DMS79 treated with DMSO at 0.1 percent for 48 hours (cell line): Measurements from ENCODE around the gene GRIPAP1.
A peak's percentile ranks its signal among the peaks of the same experiment; 100 is the strongest.

ENCODE experiments used
- DNase-seq: peaks from one replicate; lab custom pipeline; 2025; lab: John Stamatoyannopoulos, UW

GRIPAP1 gene, protein sequence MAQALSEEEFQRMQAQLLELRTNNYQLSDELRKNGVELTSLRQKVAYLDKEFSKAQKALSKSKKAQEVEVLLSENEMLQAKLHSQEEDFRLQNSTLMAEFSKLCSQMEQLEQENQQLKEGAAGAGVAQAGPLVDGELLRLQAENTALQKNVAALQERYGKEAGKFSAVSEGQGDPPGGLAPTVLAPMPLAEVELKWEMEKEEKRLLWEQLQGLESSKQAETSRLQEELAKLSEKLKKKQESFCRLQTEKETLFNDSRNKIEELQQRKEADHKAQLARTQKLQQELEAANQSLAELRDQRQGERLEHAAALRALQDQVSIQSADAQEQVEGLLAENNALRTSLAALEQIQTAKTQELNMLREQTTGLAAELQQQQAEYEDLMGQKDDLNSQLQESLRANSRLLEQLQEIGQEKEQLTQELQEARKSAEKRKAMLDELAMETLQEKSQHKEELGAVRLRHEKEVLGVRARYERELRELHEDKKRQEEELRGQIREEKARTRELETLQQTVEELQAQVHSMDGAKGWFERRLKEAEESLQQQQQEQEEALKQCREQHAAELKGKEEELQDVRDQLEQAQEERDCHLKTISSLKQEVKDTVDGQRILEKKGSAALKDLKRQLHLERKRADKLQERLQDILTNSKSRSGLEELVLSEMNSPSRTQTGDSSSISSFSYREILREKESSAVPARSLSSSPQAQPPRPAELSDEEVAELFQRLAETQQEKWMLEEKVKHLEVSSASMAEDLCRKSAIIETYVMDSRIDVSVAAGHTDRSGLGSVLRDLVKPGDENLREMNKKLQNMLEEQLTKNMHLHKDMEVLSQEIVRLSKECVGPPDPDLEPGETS

DNA sequence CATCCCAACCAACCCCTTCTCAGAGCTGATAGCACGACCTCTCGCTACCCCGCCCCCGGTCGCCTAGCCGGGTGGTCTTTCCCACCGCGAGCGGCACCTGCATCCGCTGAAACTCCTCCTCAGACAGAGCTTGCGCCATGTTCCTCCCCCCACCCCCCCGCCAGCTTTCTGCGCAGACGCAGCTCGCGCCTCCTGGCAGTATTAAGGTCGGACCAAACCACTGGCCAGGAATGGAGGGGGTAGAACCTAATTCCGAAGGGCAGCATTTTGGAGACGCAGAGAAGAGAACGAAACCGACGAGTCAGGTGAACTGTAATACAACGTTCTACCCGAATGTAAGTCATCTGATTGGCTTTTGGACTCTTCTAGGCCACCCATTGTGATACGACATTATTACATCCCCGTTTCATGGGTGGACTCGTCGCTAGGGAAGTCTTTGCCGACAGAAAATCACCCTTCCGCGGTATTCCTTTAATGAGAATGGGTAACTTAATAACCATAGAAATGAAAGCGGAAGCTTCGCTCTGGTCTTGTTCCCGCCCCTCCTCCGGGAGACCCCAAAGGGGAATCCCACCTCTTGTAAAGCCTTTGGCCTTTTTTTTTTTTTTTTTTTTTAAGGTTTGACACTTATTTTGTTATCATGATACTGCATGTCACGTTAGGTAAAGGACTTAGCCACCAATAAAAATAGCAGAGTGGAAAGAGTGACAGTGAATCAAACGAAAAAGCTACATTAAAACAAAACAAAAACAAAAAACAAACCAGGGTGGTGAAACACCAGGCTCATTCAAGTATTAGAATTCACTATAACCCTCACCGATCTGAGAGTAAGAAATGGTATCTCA lies at the start of gene GRIPAP1:
Gene GRIPAP1, minus strand, starts transcription at position 174 of the 845 bp plus-strand sequence. Its CDS starts 35 bp downstream, at position 139.
- DNase-seq, result peak; percentile 75

DNA sequence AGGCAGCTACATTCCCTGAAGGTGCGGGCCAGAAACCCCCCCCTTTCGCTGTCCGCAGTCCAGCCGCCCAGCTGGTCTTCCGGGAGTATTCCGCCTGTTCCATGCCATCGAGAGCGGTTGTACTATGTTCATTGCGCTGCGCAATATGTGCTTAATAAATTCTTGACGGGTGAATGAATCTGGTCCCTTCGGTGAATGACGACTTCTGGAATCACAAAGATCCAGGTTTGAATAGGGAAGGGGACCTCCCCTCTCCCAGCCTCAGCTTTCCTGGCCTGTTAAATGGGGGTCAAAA lies 41.9 kb upstream of the GRIPAP1 start:
- no peak for DNase-seq

DNA sequence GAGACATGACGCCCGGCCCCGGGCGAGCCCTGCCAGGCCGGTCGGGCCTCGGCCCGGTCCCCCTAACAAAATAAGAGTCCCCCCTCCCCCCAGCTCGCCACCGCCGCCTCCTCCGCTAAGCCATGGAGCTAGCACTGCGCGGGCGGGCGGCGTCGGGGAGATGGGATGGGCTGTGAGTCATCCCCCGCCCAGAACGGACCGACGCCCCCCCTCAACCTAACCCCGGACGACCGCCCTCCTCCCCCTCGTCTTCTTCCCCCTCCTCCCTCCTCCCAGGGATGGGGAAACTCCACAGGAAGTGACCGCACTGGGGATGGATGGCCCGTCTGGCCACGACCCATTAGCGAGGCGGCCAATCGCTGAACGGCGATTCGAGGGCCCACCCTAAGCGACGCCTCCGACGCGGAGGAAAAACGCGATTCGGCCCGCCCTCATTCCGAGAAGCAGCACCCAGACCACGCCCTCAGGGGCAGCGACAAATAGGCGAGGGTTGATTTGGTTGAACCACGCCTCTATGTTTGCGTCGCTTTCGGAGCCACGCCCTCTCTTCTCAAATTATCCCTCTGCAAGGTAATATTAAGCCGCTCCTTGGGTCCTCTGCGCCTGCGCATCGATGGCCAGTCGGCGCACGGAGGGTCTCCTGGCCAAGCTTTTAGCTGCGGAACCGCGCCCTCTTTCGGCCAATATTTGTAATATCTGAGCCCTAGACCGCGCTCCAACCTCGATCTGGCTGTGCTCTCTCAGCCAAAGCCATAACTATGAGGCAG lies 41.3 kb upstream of the GRIPAP1 start, which contains the start of gene TFE3:
Gene TFE3, minus strand, starts transcription at position 138 of the 767 bp plus-strand sequence. Its CDS starts 131 bp downstream, at position 7.
- peak; percentile 89 for DNase-seq

DNA sequence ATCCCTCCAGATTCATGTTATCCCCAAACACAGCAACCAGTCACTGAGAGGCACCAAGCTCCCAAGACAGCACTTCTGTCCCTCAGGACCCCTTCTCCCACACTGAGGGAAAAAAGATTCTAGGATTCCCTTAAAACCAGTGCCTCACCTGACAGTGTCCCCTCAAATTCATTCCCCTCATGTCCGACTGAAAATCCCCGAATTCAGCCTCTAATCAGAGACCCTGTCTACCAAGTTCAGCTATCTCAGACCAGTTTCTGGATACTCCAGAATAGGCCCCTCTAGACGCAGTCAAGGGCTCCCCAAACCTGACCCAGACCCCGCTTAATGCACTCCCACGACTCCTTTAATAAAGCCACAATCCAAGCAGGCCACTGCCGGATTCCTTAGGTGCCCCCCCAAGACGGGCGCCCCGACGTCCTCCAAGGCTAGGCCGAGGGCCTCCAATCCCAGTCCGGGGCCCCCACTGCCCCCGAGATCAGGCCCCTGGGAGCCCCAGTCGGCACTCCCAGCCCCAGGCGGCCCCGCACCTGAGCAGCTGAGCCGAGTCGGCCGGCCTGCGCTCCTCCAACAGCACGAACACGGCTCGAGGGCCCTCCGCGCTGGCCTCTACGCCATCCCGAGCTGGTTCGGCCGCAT lies 40.6 kb upstream of the GRIPAP1 start:
- DNase-seq, result no peak

DNA sequence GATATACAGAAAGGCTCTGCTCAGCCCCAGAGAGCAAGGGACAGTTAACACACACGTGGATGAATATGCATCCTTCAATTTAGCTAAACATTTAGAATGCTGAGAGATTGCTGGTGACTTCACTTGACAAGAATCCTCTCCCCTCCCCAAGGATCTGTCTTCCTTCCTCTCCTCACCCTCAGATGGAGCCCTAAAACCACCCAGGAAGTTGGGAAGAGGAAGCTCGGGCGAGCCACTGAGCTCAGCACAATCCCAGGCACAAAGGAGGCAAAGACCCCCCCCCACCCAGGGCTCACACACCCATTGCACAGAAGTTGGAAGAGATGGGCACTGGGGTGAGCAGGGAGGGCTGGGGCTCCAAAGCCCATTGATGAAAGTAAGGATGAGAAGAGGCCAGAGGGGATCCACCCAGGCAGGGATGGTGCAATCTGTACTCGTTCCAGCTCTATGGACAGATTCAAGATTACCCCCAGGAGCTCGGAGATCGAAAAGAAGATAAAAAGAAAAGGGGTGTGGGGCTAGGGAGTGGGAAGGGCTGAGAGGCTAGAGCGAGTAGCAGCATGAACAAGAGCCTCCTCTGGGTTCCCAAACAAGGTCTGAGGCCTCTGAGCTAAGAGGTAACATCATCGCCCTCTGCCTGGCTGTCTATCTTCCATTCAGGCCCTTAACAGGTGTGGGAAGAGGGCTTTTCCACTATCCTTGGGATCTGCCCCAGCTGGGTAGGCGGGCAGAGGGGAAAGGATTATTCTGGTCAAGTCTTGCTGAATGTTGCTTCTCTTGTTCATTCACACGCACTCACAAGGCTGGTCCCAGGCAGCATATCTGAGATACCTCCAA lies 39.9 kb upstream of the GRIPAP1 start:
- no peak for DNase-seq

DNA sequence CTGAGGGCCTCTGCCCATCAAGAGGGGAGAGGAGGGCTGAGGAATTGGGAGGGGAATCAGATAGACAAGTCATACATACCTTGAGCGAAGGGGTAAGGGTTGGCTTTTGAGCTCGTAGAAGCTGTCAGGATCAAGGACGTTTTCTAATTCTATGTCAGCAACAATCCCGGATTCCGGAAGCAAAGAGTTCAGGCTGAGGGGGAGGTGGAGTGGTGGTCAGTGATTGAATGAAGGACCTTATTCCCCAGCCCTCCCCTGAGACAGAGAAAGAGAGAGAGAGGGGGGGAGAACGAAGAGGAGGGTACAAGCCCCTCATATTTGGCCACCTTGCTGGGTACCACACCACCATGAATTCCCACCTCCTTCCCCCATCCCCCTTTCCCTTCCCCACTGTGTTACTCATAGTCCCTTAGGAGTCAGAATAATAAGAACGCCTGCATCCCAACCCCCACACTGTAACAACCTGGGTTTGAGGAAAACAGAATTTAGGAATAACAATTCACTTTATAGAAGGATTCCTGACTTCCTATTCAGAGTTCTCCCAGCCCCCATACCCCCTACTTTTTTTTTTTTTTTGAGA lies 38.4 kb upstream of the GRIPAP1 start:
- DNase-seq, result no peak

DNA sequence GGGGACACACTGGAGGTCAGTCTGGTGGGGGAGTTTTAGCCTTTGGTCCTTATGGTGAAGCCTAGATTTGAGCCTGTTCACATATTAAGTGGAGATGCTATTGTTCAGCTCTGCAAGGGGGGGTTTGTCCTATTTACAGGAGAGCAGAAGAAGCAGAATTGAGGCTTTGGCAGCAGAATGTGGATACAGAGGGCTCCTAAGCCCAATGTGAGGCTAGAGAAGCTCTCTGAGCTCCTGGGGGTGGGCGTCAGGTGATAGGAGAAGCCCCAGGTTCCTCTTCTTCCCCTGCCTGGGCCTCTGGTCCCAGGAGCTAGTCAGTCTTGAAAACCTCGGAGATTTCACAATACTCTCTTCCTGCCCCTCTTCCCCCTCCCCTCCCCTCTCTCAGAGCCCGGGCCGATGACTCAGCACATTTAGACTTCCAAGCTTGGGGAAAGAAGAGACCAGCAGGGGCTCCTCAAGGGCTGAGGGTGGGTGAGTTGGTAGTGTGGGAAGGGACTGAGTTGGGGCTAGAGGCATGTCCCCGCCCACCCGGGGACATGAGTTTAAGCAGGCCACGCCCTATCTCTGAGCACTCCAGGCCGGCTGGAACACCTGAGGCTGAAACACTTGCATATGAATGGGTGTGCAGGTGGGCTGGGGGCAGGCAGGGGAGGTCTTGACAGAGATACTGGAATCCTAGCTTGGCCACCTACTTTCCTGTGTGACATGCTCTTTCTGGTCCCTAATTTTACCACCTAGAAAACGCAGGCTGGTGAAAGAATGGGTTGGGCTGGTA lies 37.7 kb upstream of the GRIPAP1 start:
- peak; percentile 64 for DNase-seq

DNA sequence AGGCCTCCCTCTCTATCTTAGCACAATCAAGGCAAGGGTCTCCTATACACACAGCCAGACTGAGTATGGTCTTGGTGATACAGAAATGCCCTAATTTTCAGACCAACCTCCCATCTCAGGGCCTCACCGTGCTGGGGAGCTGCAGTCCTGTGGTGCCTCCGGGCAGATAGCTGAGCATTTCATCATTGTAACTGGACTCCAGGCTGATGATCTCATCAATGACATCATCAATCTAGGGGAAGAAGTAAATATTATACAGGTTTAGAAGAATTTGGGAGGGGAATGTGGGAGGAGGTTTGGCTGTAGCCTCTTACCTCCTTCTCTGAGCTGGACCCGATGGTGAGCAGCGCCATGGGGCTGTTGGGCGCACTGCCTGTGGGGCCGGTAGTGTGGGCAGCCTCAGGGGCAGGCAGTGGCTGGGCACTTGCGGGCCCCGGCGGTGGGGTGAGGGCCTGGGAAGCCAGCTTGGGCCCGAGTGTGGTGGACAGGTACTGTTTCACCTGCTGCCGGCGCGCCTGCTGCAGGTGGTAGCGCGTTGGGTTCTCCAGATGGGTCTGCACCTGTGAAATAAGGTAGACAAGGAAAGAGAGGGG lies 35.9 kb upstream of the GRIPAP1 start:
- no peak for DNase-seq

DNA sequence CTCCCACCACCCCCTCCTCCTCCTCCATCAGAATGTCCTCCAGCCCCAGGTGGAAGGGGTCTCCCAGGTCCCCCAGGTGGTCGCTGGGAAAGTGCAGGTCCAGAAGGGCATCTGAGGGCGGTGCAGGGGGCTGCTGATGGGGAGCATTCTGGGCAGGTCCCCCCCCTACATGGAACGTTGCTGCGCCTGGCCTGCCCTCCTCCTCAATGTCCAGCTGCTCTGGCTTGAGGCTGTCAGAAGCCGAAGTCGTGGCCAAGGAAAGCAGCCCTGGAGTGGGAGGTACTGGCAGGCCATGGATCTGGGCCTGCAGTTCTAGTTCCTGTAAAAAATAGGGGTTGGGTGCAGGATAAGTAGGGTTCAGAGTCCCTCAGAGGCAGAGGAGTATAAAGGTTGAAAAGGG lies 28.2 kb upstream of the GRIPAP1 start:
- no peak for DNase-seq

DNA sequence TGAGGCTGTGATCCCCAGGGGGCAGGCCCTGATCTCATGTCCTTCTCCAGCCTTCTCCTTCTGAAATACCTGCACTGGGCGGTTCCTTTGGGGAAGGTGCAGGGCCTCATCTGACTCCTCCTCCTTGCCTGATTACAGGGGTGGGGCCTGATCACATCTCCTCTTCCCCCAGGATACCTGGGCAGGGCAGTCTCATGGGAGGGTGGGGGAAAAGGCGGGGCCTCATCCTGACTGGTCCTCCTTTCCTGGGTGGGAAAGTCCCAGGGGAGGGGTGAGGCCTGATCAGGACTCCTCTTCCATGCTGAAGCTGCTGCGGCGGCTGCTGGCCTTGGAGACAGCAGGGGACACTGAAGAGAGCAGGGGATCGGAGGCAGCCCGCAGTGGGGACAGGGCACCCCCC lies 27.8 kb upstream of the GRIPAP1 start:
- DNase-seq, result no peak

DNA sequence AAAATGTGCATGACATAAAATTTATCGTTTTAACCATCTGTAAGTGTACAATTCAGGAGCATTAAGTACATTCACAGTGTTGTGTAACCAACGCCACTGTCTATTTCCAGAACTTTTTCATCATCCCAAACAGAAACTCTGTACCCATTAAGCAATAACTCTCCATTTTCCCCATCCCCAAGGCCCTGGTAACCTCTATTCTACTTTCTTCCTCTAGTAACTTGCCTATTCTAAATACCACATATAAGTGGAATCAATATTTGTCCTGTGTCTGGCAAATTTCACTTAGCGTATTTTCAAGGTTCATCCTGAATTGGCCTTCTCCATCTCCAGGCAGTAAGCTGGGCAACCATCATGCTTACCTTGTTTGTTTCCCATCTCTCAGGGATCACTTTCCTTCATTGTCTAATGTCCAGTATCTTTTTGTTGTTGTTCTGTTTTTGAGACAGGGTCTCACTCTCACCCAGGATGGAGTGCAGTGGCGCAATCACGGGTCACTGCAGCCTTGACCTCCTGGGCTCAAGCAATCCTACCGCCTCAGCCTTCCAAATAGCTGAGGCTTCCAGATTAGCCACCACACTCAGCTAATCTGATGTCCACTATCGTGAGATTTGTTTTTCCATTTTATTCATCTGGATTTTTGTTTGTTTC lies 17.7 kb upstream of the GRIPAP1 start:
- no peak for DNase-seq

DNA sequence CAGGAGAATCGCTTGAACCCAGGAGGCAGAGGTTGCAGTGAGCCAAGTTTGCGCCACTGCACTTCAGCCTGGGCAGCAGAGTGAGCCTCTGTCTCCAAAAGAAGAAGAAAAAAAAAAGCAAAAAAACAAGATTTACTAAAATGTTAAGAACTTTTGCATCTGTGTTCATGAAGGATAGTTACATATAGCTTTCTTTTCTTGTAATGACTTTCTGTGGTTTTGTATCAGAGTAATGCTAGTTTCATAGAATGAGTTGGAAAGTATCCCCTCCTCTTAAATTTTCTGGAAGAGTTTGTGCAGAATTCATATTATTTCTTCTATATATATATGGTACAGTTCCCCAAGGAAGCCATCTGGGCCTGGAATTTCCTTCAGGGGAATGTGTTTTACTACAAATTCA lies 17.0 kb upstream of the GRIPAP1 start:
- DNase-seq, result no peak

DNA sequence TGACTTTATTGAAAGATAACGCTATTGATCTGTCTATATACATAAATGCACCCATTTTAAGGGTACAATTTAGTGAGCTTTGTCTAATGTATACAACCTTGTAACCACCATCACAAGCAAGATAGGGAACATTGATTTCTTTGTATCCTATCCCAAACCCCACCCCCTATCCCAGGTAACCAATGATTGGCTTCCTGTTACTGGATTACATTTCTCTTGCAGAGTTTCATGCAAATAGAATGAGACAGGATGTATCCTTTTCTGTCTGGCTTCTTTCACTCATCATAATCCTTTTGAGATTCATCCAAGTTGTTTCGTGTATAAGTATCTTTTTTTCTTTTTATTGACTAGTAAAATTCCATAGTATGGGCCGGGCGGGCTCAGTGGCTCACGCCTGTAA lies 1.6 kb upstream of the GRIPAP1 start:
- no peak for DNase-seq

DNA sequence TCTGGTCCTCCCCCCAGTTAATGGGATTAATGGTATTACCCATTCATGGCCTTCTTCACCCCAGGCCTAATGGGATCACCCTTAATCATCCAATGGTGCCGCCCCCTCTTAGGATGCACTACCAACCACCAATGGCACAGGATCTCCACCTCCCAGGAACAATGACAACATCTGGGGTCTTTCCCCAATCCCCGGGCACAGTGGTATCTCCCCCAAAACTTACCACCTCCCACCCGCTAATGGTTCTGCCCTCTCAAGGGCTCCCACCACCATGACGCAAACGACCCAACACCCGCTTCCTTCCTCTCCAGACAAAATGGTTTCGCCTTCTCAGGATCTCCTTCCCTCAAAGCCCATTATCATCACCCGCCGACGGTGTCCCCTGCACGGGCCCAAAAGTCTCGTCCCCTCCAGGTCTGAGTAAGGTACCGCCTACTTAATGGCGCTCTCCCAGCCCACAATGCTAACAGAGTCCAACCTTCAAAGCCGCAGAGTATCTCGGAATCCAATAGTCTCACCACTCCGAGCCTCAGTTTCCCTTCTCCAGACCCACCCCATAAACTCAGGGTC lies 458 bp downstream of the GRIPAP1 start:
- DNase-seq, result peak; percentile 33

DNA sequence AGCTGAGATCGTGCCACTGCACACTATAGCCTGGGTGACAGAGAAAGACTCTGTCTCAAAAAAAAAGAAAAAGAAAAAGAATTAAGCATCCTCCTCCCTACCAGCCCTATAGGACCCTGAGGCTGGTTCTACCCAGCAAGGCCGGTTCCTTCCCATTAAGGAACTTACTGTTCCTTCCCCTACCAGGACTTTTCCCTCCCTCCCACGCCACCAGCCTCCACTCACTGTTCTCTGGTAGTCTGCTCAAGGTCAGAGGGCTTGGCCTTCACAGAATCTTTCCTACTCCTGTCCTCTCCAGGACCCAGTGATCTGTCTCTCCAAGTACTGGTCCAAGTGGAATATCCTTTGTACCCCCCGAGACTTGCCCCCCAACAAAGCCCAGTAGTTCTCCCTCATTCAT lies 1.4 kb downstream of the GRIPAP1 start:
- DNase-seq, result no peak

DNA sequence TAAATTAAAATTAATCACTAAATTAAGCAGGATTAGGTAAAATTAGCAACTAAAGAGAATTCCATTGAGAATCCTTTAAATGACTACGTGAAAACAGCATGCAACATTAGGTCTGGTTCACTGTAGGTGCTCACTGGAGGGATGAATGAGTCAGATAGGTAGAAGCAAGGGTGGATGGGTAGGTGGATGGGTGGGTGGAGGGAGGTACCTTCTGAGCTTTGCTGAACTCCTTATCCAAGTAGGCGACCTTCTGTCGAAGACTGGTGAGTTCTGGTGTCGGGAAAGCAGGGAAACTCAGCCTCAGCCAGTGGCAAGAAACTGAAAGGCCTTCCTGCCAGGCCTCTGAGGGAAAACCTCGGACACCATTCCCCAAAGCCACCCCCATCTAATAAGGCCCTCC lies 3.0 kb downstream of the GRIPAP1 start:
- DNase-seq, result no peak

DNA sequence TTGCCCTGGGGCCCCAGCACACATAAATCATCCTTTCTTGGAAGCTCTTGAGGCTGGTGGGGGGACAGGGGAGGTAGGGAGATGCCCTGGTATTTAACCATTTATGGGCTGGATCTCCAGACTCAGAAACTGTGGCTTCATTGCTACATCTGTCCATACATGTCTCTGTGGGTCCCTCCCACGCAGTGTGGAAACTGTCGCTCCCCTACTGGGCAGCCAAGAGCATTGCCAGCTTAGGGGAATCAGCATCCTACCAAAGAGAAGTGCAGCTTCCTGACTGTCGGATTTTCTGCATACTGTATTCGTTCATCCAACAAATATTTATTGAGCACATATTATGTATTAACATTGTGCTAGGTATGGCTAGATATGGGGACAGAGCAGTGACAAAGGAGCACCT lies 3.7 kb downstream of the GRIPAP1 start:
- no peak for DNase-seq

DNA sequence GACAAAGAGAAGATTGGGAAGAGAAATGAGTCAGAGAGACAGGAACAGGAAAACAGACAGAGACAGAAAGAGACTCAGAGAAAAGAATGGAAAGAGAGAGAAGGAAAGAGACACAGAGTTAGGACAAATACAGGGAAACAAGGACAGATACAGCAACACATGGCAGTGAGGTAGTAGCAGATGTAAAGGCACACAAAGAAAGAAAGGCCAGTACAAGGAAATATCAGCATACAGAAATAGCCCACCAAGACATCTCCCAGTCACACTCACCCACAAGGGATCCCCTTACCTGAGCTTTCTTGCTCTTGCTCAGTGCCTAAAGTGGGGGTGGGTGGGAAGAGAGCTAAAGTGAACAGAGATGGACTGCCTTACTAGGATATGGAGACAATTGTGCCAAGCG lies 4.2 kb downstream of the GRIPAP1 start:
- no peak for DNase-seq
